HCEC 1CT (cell line): Measurements from ENCODE around the gene TTC34.
"Not testable (repeated sequence)": the region's sequence is repeated elsewhere in the genome, so short reads cannot be mapped to it uniquely, and the experiment has no call there.

Experiments used
- DNase-seq: peaks from one replicate; pipeline ENCODE4 v3.0.0-alpha.2; 2017

Gene TTC34

GRCh38 chr1:2812136-2812535 lies 10.6 kb upstream of the TTC34 start:
- DNase-seq, result no peak

DNA sequence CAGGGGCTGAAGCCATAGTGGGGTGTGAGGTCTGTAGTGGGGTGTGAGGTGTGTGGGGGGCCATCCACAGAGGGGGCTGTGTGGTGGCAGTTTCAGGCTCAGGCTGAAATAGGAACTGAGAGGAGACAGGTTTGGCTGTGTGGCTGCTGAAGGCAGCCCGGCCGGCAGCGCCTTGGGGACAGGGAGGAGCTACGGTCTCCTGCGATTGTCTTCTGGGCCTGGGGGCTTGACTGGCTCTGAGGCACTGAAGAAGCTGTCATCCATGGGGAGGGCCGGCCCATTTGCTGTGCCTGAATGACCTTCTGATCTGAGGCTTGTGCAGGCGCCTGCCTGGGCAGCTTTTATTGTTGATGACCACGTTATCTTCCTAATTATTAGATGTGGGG lies 10.0 kb upstream of the TTC34 start:
- no peak for DNase-seq

GRCh38 chr1:2810899-2811532 lies 9.5 kb upstream of the TTC34 start:
- no peak for DNase-seq

DNA sequence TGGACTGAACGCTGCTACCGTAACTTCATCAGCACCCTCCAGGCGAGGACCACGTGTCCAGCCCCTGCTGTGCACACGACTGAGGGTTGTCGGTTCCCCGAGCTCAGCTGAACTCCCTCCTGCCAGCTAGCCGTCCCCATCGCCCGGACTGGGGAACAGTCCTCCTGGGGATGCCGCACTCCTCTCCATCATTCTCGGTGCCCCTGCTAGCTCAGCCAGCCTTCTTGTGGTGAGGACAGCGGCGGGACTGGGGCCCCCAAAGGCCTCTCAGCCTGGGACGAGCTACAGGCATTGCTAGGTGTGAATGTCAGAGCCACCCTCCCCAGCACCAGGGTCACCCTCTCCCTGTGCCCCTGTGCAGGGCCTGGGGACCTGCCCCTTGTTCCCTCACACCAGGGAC lies 8.8 kb upstream of the TTC34 start:
- DNase-seq, result no peak

GRCh38 chr1:2809656-2810055 lies 8.2 kb upstream of the TTC34 start:
- no peak for DNase-seq

- no peak for DNase-seq
Measured at GRCh38 chr1:2808831-2809605, 7.5 kb upstream of the TTC34 start.

- no peak for DNase-seq
Measured at GRCh38 chr1:2808386-2808705, 6.9 kb upstream of the TTC34 start.

DNA sequence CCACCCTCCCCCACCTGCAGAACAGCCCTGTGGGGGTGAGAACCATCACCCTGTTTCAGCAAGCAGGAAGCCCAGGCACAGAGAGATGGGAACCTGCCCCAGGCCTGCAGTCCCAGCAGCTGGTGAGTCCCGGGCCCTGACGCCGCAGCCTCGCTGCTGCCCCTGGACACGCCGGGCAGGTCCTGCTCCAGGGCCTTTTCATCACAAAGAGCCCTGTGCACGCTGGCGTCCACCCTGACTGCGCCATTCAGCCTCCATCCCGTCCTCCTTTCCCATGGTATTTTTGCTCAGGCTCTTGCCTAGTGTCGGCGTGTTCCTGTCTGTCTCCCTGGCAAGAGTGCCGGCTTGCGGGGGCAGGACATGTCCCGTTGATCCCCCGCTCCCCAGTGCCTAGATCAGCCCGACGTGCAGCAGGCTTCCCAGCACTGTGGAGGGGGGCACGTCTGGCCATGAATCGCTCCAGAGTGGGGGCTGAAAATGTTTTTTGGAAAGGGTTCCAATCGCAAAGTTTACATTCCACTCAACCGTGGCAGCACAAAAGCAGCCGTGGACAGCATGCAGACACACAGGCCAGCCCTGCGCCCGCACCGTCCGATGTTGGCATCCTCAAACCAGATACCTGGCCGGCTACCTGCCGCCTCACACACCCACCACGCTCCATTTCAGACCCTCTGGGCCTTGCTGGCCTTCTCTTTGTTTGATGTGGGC lies 6.3 kb upstream of the TTC34 start:
- no peak for DNase-seq

GRCh38 chr1:2807036-2807435 lies 5.5 kb upstream of the TTC34 start:
- no peak for DNase-seq

DNA sequence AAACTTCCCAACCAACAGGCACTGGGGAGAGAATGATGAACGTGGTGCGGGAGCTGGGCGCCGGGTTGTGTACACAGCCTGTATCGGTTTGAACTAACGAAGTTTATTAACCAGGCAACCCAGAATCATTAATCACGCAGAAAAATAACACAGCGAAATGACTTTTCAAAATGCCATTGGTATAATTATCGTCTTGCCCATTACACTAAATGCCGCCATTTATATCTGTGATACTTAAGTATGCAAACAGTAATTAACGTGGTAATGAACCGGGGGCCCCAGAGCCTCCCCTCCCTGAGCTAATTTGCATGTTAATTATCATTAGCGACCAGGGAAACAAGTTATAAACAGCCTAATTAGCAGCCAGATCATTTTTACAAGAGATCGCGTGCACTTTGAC lies 5.1 kb upstream of the TTC34 start:
- DNase-seq, result no peak

DNA sequence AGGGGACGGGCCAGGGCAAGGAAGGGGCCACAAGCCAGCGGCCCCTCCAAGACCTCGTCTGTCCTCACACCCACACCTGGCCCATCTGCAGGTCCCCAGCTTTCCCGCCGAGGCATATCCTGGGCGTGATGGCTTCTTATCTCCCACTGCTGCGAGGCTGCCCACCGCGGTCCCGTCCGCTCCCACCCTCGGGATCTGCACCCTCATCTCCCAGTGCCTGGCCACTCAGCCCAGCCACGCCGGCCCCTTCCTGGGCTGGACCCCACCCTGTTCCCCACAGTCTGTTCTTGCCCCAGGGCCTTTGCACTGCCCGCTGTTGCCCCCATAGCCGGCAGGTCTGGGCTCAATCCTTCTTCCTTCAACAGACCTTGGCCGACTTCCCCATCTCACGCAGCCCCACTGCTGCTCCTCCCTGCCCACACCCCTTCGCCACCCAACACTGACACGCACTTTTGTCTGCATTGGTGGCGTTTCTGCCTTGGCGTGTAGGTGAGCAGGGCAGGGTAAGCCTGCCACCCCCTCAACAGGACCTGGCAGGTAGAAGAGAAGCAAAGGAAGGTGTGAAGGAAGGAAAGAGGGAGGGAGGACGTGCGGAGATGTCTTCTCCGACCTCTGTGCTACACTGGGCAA lies 4.4 kb upstream of the TTC34 start:
- no peak for DNase-seq

DNA sequence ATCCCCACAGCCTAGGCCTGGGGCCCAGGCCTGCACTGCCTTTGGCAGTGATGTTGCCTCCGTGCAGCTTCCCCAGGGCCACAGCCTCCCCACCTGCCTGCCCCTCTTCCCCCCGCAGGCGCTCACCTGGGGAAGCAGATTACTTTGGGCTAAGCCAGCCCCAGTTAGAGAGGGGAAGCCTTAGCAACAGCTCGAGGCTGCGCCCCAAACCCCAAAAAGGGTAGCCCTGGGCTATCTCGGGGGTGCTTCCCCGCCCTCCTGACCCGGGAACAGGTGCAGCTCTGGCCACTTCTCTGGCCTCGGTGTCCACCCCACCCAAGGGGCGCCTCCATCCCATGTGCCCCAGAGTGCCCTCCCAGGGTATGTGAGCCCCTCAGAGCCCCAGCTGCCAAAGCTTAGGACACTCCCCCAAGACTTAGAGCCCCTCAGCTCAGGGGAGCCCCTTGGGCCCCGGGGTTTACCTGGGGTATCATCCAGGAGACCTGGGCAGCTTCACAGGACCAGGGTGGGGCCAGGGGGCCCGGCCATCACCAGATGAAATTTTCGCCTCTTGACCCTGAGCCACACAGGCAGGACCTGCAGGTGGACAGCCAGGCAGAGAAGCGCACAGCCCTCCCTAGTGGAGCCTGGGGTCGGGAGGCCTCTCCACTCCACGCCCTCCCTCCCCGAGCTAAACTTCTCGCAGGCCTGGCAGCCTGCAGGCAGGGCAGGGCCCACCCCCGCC lies 3.3 kb upstream of the TTC34 start:
- DNase-seq, result no peak

- no peak for DNase-seq
Measured at GRCh38 chr1:2803931-2804627, 2.6 kb upstream of the TTC34 start.

- no peak for DNase-seq
Measured at GRCh38 chr1:2803086-2803930, 1.8 kb upstream of the TTC34 start.

DNA sequence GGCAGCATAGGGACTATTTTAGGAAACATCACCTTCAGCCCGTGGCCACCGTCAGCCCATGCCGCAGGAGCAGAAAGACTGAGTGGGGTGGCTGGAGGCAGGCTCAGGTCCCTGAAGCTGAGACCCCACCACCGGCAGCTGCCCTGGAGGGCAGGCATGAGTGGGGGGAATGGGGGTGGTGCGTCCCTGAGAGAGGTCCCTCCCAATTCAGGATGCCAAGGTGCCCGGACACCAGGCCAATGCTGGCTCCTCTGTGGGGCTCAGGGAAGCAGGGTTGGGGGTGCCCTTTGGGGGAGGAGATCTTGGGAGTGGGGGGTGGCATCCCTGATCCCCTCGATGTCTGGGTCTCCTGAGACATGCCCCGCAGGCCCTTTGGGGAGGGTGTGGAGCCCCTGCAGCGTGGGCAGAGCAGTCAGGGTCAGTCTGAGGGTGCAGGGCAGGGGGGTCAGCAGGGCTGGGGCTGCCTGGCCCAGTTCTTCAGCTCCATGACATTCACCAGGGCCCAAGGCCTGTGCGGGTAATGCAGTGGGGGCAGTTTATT lies 998 bp upstream of the TTC34 start:
- no peak for DNase-seq

DNA sequence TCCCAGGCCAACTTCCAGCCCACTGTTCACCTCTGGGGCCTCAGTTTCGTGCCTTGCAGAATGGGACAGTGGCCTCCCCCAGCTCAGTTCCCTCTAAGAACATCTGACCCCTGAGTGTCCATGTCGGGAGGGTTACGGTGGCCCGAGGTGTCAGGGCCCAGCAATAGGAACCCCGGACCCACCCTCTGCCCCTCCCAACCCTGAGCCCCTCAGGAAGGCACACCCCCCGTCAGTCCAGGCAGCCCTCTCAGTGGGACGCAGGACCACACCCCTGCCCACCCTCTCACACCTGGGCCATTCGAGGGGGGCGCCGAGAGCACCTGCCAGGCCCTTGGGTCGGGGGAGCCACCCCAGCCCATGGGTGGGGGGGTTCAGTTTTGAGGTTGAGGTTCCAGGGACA lies 447 bp downstream of the TTC34 start:
- no peak for DNase-seq

- no peak for DNase-seq
Measured at GRCh38 chr1:2800664-2801045, 838 bp downstream of the TTC34 start.

- no peak for DNase-seq
Measured at GRCh38 chr1:2799811-2800663, 1.5 kb downstream of the TTC34 start.

- not testable (repeated sequence) for DNase-seq
Measured at GRCh38 chr1:2798958-2799357, 2.5 kb downstream of the TTC34 start.

DNA sequence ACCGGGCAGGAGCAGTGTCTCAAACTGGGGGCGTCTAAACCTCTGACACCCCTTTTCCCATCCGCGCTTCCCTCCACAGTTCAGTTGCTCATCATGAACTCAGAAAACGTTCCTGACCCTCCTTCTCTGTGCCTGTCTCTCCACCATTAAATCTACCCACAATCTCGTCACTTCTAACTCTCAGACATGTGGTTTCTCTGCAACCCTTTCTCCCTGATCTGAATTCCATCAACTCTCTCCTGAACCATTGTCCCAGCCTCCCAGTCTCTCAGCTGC lies 3.8 kb downstream of the TTC34 start:
- no peak for DNase-seq
